Karpas-422 (cell line): Measurements from ENCODE around the gene TMC8. TPM values are rescaled to one million over a fixed set of nuclear protein-coding genes. Genes with fewer than 3 reads are reported as not detected.

ENCODE experiments used
- DNase-seq: peaks from one replicate; pipeline ENCODE4 v3.0.0-alpha.2; 2015
- H2AFZ ChIP-seq: fragments of 200-600 bp; sonication (generic); 2 replicates; pipeline ENCODE4 v1.6.1; 2014; ENCODE audit warnings: antibody characterized with exemption, low read length, mixed read lengths
- H3K27ac ChIP-seq: fragments of 200-600 bp; sonication (generic); 2 replicates; pipeline ENCODE4 v1.5.1; 2014; ENCODE audit warnings: mild to moderate bottlenecking, low read length, moderate library complexity
- H3K27me3 ChIP-seq: fragments of 200-600 bp; sonication (generic); 2 replicates; pipeline ENCODE4 v1.6.1; 2014; ENCODE audit warnings: low read length, mixed read lengths
- H3K36me3 ChIP-seq: fragments of 200-600 bp; sonication (generic); 2 replicates; pipeline ENCODE4 v1.6.1; 2014; ENCODE audit warnings: low read length, mixed read lengths; ENCODE audit not compliant: insufficient read depth
- H3K4me1 ChIP-seq: fragments of 200-600 bp; sonication (generic); 2 replicates; pipeline ENCODE4 v1.6.1; 2014; ENCODE audit warnings: mild to moderate bottlenecking, low read length, mixed read lengths
- H3K4me2 ChIP-seq: fragments of 200-600 bp; sonication (generic); 2 replicates; pipeline ENCODE4 v1.6.1; 2014; ENCODE audit warnings: low read length, low read depth, mild to moderate bottlenecking; ENCODE audit not compliant: poor library complexity, severe bottlenecking
- H3K4me3 ChIP-seq: fragments of 200-600 bp; sonication (generic); 2 replicates; pipeline ENCODE4 v1.5.1; 2014; ENCODE audit warnings: mild to moderate bottlenecking, antibody characterized with exemption, low read length, mixed read lengths
- H3K79me2 ChIP-seq: fragments of 200-600 bp; sonication (generic); 2 replicates; pipeline ENCODE4 v1.6.1; 2014; ENCODE audit warnings: mild to moderate bottlenecking, low read length, mixed read lengths
- H3K9ac ChIP-seq: fragments of 200-600 bp; sonication (generic); 2 replicates; pipeline ENCODE4 v1.6.0; 2014; ENCODE audit warnings: low read length
- H3K9me2 ChIP-seq: fragments of 200-600 bp; sonication (generic), shearing (Covaris generic); replicated peaks from 2 replicates; pipeline ENCODE4 v1.6.0; 2014; ENCODE audit warnings: mild to moderate bottlenecking, low read length, moderate library complexity; ENCODE audit not compliant: insufficient read depth
- H3K9me3 ChIP-seq: fragments of 300-700, 200-600 bp; sonication (generic); 2 replicates; pipeline ENCODE4 v1.6.1; 2014; ENCODE audit warnings: low read length, mixed read lengths
- H4K20me1 ChIP-seq: fragments of 200-600 bp; sonication (generic); 2 replicates; pipeline ENCODE4 v1.6.1; 2014; ENCODE audit warnings: mild to moderate bottlenecking, antibody characterized with exemption, low read length, low read depth; ENCODE audit not compliant: insufficient read depth
- total RNA-seq: library from RNA; depleted of rRNA; stranded (reverse); fragments of >200 nt; shearing (Covaris generic); gene quantifications from 2 replicates; pipeline ENCODE4 v1.2.3, GENCODE V29; 2014; ENCODE audit warnings: low replicate concordance

The TMC8 gene
- total RNA-seq, 1 experiment from 2014 or later: 57.9 TPM

DNA sequence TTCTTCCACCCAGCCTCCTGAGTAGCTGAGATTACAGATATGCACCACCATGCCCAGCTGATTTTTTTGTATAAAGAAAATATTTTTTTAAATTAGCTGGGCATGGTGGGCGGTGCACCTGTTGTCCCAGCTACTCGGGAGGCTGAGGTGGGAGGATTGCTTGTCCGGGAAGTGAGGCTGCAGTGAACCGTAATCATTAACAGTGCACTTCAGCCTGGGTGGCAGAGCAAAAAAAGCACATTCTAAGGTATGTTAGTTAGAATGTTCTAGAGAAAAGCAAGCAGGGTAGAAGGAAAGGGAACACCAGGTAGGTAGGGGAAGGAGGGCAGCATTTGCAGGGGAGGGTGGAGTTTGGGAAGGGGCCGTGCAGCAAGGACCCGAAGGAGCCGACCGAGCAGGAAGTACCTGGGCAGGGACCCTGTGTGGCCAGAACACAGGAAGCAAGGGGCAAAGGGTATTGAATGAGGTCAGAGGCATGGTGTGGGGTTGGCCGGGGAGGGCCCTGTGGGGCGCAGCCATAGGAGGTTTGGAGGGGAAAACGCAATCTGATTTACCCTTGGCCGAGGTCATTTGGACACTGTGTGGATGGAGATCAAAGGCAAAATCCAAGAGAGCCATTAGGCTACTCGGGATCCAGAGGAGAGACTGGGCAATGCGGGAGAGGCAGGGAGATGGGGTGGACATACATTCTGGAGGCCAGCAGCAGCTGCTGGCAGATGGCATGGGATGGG, 17.9 kb downstream of the TMC8 start:
- H3K27ac ChIP-seq: no peak overlapping the region
- no peak overlapping the region for H2AFZ ChIP-seq
- no peak overlapping the region for H3K4me2 ChIP-seq
- H3K36me3 ChIP-seq: no peaks in the 10 kb centered on the region
- no peaks in the 10 kb centered on the region; the same call in 1 of the 2 replicates for H3K27me3 ChIP-seq
- no peaks in the 10 kb centered on the region for H3K9me2 ChIP-seq
- H4K20me1 ChIP-seq: no peaks in the 10 kb centered on the region
- H3K4me3 ChIP-seq: no peak overlapping the region
- peaks cover 34% of the 10 kb centered on the region for H3K4me1 ChIP-seq
- no peaks in the 10 kb centered on the region for H3K9me3 ChIP-seq
- no peak for DNase-seq
- H3K9ac ChIP-seq: no peak overlapping the region
- no peaks in the 10 kb centered on the region for H3K79me2 ChIP-seq

- Histone ChIP-seq H3K79me2 (no peaks in the 10 kb centered on the region), H3K36me3 (no peaks in the 10 kb centered on the region), H3K4me3 (no peak overlapping the region), H3K9me3 (no peaks in the 10 kb centered on the region), H3K9me2 (no peaks in the 10 kb centered on the region), H3K27ac (no peak overlapping the region), H3K4me1 (peaks cover 48% of the 10 kb centered on the region), H2AFZ (no peak overlapping the region), H4K20me1 (no peaks in the 10 kb centered on the region), H3K9ac (no peak overlapping the region), H3K4me2 (no peak overlapping the region), H3K27me3 (no peaks in the 10 kb centered on the region; the same call in 1 of the 2 replicates)
- no peak for DNase-seq
These were observed 21.0 kb downstream of the TMC8 start for GRCh38 chr17:78151514-78152008.

GRCh38 chr17:78154903-78155811, 24.6 kb downstream of the TMC8 start:
- Histone ChIP-seq H3K4me1 (peaks cover 38% of the 10 kb centered on the region), H2AFZ (no peak overlapping the region), H3K9me3 (no peaks in the 10 kb centered on the region), H3K27ac (no peak overlapping the region), H3K36me3 (no peaks in the 10 kb centered on the region), H4K20me1 (no peaks in the 10 kb centered on the region), H3K27me3 (no peaks in the 10 kb centered on the region), H3K4me2 (no peak overlapping the region), H3K9ac (no peak overlapping the region), H3K9me2 (no peaks in the 10 kb centered on the region), H3K79me2 (no peaks in the 10 kb centered on the region), H3K4me3 (no peak overlapping the region)
- no peak for DNase-seq

- H3K27ac ChIP-seq: no peak overlapping the region
- H3K4me2 ChIP-seq: no peak overlapping the region
- H3K9me2 ChIP-seq: no peaks in the 10 kb centered on the region
- DNase-seq: no peak
- no peak overlapping the region for H3K9ac ChIP-seq
- H3K36me3 ChIP-seq: no peaks in the 10 kb centered on the region
- no peaks in the 10 kb centered on the region for H3K79me2 ChIP-seq
- no peak overlapping the region for H2AFZ ChIP-seq
- H4K20me1 ChIP-seq: no peaks in the 10 kb centered on the region
- H3K4me1 ChIP-seq: peaks cover 16% of the 10 kb centered on the region
- no peak overlapping the region for H3K4me3 ChIP-seq
- no peaks in the 10 kb centered on the region for H3K27me3 ChIP-seq
- H3K9me3 ChIP-seq: no peaks in the 10 kb centered on the region
These were observed 29.1 kb downstream of the TMC8 start for GRCh38 chr17:78159575-78160158.

GRCh38 chr17:78163881-78164747, 33.5 kb downstream of the TMC8 start:
- no peak for DNase-seq
- Histone ChIP-seq H3K9me3 (no peaks in the 10 kb centered on the region), H3K9me2 (no peaks in the 10 kb centered on the region), H2AFZ (no peak overlapping the region), H3K27me3 (peaks cover 3% of the 10 kb centered on the region; the same call in 1 of the 2 replicates), H3K27ac (no peak overlapping the region), H3K4me3 (no peak overlapping the region), H3K4me2 (no peak overlapping the region), H3K79me2 (no peaks in the 10 kb centered on the region), H4K20me1 (peaks cover 4% of the 10 kb centered on the region; the same call in 1 of the 2 replicates), H3K36me3 (no peaks in the 10 kb centered on the region), H3K9ac (no peak overlapping the region), H3K4me1 (peaks cover 8% of the 10 kb centered on the region)

- Histone ChIP-seq H3K9ac (no peak overlapping the region), H2AFZ (no peak overlapping the region), H3K36me3 (no peaks in the 10 kb centered on the region), H3K9me2 (no peaks in the 10 kb centered on the region), H3K79me2 (no peaks in the 10 kb centered on the region), H3K27me3 (peaks cover 3% of the 10 kb centered on the region; the same call in 1 of the 2 replicates), H3K4me1 (peaks cover 16% of the 10 kb centered on the region), H3K9me3 (no peaks in the 10 kb centered on the region), H3K4me2 (no peak overlapping the region), H4K20me1 (peaks cover 12% of the 10 kb centered on the region; the same call in 1 of the 2 replicates), H3K27ac (no peak overlapping the region), H3K4me3 (no peak overlapping the region)
- DNase-seq: no peak
These were observed 34.4 kb downstream of the TMC8 start for GRCh38 chr17:78164748-78165607.

- Histone ChIP-seq H3K4me2 (no peak overlapping the region), H3K9ac (no peak overlapping the region)
These were observed 35.8 kb downstream of the TMC8 start for GRCh38 chr17:78166416-78166815.

More at GRCh38 chr17:78166416-78166815, 35.8 kb downstream of the TMC8 start:
- Histone ChIP-seq H3K36me3 (no peaks in the 10 kb centered on the region), H3K4me1 (peaks cover 16% of the 10 kb centered on the region), H3K79me2 (no peaks in the 10 kb centered on the region), H4K20me1 (peaks cover 14% of the 10 kb centered on the region; the same call in 1 of the 2 replicates), H3K27ac (no peak overlapping the region), H3K27me3 (peaks cover 3% of the 10 kb centered on the region; the same call in 1 of the 2 replicates), H3K4me3 (no peak overlapping the region), H3K9me3 (no peaks in the 10 kb centered on the region), H3K9me2 (no peaks in the 10 kb centered on the region), H2AFZ (no peak overlapping the region)
- DNase-seq: no peak
